SU-DHL-6 (cell line): Measurements from ENCODE around the gene GATM.

Experiments used
- H2AFZ ChIP-seq: fragments of 200-600 bp; sonication (generic); 2 replicates; pipeline ENCODE4 v1.6.1; 2014; ENCODE audit warnings: low read depth, mild to moderate bottlenecking, moderate library complexity, mixed read lengths, antibody characterized with exemption, low read length; ENCODE audit not compliant: severe bottlenecking
- H3F3A ChIP-seq: fragments of 200-600 bp; shearing (Covaris generic); 2 replicates; pipeline ENCODE4 v1.6.0; 2016; ENCODE audit warnings: antibody characterized with exemption, mild to moderate bottlenecking; ENCODE audit not compliant: insufficient read depth
- H3K27ac ChIP-seq: fragments of 200-600 bp; sonication (generic); 2 replicates; pipeline ENCODE4 v1.5.1; 2016; ENCODE audit warnings: low read depth, mild to moderate bottlenecking, low read length, moderate library complexity, mixed read lengths
- H3K27me3 ChIP-seq: fragments of 200-600 bp; sonication (generic), shearing (Covaris generic); 2 replicates; pipeline ENCODE4 v1.6.0; 2014; ENCODE audit warnings: mild to moderate bottlenecking, low read length
- H3K36me3 ChIP-seq: fragments of 200-600 bp; sonication (generic); 2 replicates; pipeline ENCODE4 v1.6.1; 2014; ENCODE audit warnings: mild to moderate bottlenecking, low read length, mixed read lengths
- H3K4me2 ChIP-seq: fragments of 300-600, 200-600 bp; shearing (Covaris generic), sonication (generic); 2 replicates; pipeline ENCODE4 v1.6.0; 2014; ENCODE audit warnings: low read length, low read depth, mild to moderate bottlenecking; ENCODE audit not compliant: poor library complexity, severe bottlenecking
- H3K4me3 ChIP-seq: fragments of 200-600 bp; sonication (generic); 2 replicates; pipeline ENCODE4 v1.5.1; 2014; ENCODE audit warnings: antibody characterized with exemption, low read length, mild to moderate bottlenecking, mixed read lengths; ENCODE audit not compliant: insufficient read depth, poor library complexity, severe bottlenecking
- H3K79me2 ChIP-seq: fragments of 200-600 bp; sonication (generic); 2 replicates; pipeline ENCODE4 v1.6.1; 2014; ENCODE audit warnings: mild to moderate bottlenecking, low read length, moderate library complexity; ENCODE audit not compliant: insufficient read depth
- H3K9ac ChIP-seq: fragments of 200-600 bp; sonication (generic); 2 replicates; pipeline ENCODE4 v1.7.0; 2014; ENCODE audit warnings: mild to moderate bottlenecking, low read length
- H3K9me2 ChIP-seq: fragments of 200-600 bp; sonication (generic); replicated peaks from 2 replicates; pipeline ENCODE4 v1.6.1; 2014; ENCODE audit warnings: low read length; ENCODE audit not compliant: insufficient read depth
- H3K9me3 ChIP-seq: fragments of 200-600 bp; sonication (generic); 2 replicates; pipeline ENCODE4 v1.6.1; 2014; ENCODE audit warnings: low read length, mixed read lengths; ENCODE audit not compliant: insufficient read depth
- H4K20me1 ChIP-seq: fragments of 200-600 bp; sonication (generic); 2 replicates; pipeline ENCODE4 v1.6.1; 2014; ENCODE audit warnings: low read depth, mild to moderate bottlenecking, antibody characterized with exemption, low read length, moderate library complexity, mixed read lengths
- CTCF ChIP-seq: fragments of 200-600 bp; sonication (generic); IDR thresholded peaks from one replicate; pipeline ENCODE4 v1.5.1; 2017; ENCODE audit warnings: antibody characterized with exemption, mild to moderate bottlenecking, low read length, moderate library complexity; ENCODE audit not compliant: insufficient read depth, poor library complexity, severe bottlenecking
- EZH2phosphoT487 ChIP-seq: fragments of 200-600 bp; sonication (generic), shearing (Covaris generic); conservative IDR thresholded peaks from 2 replicates; pipeline ENCODE4 v1.6.1; 2018; ENCODE audit warnings: mild to moderate bottlenecking, antibody characterized with exemption, low read length, moderate library complexity, mixed read lengths

GATM gene

GRCh38 chr15:45377609-45378148 lies 665 bp downstream of the GATM start:
- no peaks in the 10 kb centered on the region for H3K9me3 ChIP-seq
- no peaks in the 10 kb centered on the region for H4K20me1 ChIP-seq
- H3K79me2 ChIP-seq = no peaks in the 10 kb centered on the region
- no peaks in the 10 kb centered on the region for H3K36me3 ChIP-seq
- 0 out of 2 replicates have a peak, but pooled peaks cover 6% of the 10 kb centered on the region for H3F3A ChIP-seq
- H3K9ac ChIP-seq = peak overlapping the region; percentile 53
- TF ChIP-seq EZH2phosphoT487 (no peak), CTCF (no peak)
- H3K27me3 ChIP-seq = no peaks in the 10 kb centered on the region
- H3K27ac ChIP-seq = no peak overlapping the region
- H2AFZ ChIP-seq = peak overlapping the region; percentile 89
- peak overlapping the region; percentile 52 for H3K4me3 ChIP-seq
- no peaks in the 10 kb centered on the region for H3K9me2 ChIP-seq
- H3K4me2 ChIP-seq = peak overlapping the region; percentile 64

GRCh38 chr15:45376967-45377608 lies 1.3 kb downstream of the GATM start:
- Histone ChIP-seq H3F3A (0 out of 2 replicates have a peak, but pooled peaks cover 6% of the 10 kb centered on the region), H4K20me1 (no peaks in the 10 kb centered on the region), H3K9ac (no peak overlapping the region; the same call in 1 of the 2 replicates), H3K27me3 (no peaks in the 10 kb centered on the region), H3K36me3 (no peaks in the 10 kb centered on the region), H2AFZ (no peak overlapping the region), H3K27ac (no peak overlapping the region), H3K9me2 (no peaks in the 10 kb centered on the region), H3K4me3 (peak overlapping the region; percentile 52), H3K4me2 (peak overlapping the region; percentile 64), H3K79me2 (no peaks in the 10 kb centered on the region), H3K9me3 (no peaks in the 10 kb centered on the region)
- TF ChIP-seq CTCF = no peak
- TF ChIP-seq EZH2phosphoT487 = no peak

- Histone ChIP-seq H4K20me1 (no peaks in the 10 kb centered on the region), H2AFZ (no peak overlapping the region), H3K4me3 (no peak overlapping the region), H3K79me2 (no peaks in the 10 kb centered on the region), H3F3A (0 out of 2 replicates have a peak, but pooled peaks cover 6% of the 10 kb centered on the region), H3K9me3 (no peaks in the 10 kb centered on the region), H3K9ac (no peak overlapping the region), H3K27ac (no peak overlapping the region), H3K4me2 (no peak overlapping the region), H3K36me3 (no peaks in the 10 kb centered on the region), H3K27me3 (no peaks in the 10 kb centered on the region), H3K9me2 (no peaks in the 10 kb centered on the region)
- no peak for TF ChIP-seq EZH2phosphoT487
- no peak for TF ChIP-seq CTCF
These were observed 1.9 kb downstream of the GATM start for GRCh38 chr15:45376300-45376928.
